ENCODE results near the gene MRPL24. TPM values are rescaled to one million over a fixed set of nuclear protein-coding genes. Genes with fewer than 3 reads are reported as not detected.

The MRPL24 gene
- total and polyA plus RNA-seq, 2 of the 8 experiments (the other 6 are each of a cell fraction or from before 2014, with no cell fraction given), result 29.7 to 35.2 TPM

- no peak for TF ChIP-seq EZH2 (IDR thresholded peaks at IDR 0.05; ENCODE audit: low read depth, low read length, severe bottlenecking)
Measured at GRCh38 chr1:156752843-156753482, 12.1 kb upstream of the MRPL24 start (continued).

Measured in H1 (cell line).